SK-MEL-5 (cell line): ENCODE data around the gene SHANK3. TPM values are rescaled to one million over a fixed set of nuclear protein-coding genes. Genes with fewer than 3 reads are reported as not detected.

Experiments
- DNase-seq: peaks from one replicate; pipeline ENCODE4 v3.0.0-alpha.2; 2016; ENCODE audit warnings: low read depth, low spot score
- in situ Hi-C: cut with HindIII; loops from 2 replicates; pipeline ENCODE4 v1.10.0; 2016; ENCODE audit warnings: low sequenced_read_pairs, high pct_unique_total_duplicates, low pct_unique_long_range_greater_than_20kb
- total RNA-seq: library from RNA; depleted of rRNA; stranded (reverse); fragments of >200 nt; shearing (Covaris generic); gene quantifications from 2 replicates; pipeline ENCODE4 v1.2.3, GENCODE V29; 2014

SHANK3 gene
- total RNA-seq, 1 experiment from 2014 or later = 2.1 TPM

DNA sequence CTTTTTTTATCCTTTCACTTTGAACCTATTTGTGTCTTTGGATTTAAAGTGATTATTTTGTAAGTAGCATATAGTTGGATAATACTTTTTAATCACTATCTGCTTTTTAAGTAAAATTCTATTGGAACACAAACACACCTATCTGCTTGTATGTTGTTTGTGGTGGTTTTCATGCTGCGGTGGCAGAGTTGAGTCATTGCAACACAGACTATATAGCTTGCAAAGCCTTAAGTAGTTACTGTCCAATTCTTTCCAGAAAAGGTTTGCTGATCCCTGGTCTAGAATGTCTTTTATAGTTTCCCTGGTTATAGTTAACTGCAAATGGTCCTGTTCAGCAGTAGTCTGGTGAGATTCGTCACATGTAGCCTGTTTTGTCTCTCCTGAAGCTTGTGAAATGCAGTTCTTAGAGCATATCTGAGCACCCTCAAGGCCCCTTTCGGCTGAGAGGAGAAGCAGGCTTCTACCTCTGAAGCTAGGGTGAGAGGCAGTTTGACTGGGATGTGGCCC lies 21.5 kb downstream of the SHANK3 start:
- DNase-seq = no peak
- in situ Hi-C loops = no loop called here

DNA sequence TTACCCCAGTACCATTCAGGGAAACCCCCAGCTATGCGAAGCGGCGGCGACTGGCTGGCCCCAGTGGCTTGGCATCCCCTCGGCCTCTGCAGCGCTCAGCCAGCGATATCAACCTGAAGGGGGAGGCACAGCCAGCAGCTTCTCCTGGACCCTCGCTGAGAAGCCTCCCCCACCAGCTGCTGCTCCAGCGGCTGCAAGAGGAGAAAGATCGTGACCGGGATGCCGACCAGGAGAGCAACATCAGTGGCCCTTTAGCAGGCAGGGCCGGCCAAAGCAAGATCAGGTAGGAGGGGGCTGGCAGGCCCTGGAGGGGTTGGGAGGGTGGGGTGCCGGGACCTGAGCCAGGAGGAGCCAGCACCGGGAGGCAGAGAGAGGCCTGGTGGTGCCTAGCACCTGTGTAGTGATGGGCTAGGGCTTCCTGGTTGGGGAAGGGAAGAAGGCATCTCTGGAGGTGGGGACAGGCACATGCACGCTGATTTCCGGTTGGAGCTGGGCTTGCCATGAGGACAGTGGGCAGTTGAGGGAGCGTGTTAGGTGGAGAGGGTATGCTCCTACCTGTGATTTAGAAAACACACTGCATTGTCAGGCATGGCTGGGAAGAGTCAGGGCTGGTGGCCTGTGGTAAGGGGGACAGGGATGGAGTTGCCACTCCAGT lies 22.3 kb downstream of the SHANK3 start:
- DNase-seq = no peak
- in situ Hi-C loops = no loop called here

DNA sequence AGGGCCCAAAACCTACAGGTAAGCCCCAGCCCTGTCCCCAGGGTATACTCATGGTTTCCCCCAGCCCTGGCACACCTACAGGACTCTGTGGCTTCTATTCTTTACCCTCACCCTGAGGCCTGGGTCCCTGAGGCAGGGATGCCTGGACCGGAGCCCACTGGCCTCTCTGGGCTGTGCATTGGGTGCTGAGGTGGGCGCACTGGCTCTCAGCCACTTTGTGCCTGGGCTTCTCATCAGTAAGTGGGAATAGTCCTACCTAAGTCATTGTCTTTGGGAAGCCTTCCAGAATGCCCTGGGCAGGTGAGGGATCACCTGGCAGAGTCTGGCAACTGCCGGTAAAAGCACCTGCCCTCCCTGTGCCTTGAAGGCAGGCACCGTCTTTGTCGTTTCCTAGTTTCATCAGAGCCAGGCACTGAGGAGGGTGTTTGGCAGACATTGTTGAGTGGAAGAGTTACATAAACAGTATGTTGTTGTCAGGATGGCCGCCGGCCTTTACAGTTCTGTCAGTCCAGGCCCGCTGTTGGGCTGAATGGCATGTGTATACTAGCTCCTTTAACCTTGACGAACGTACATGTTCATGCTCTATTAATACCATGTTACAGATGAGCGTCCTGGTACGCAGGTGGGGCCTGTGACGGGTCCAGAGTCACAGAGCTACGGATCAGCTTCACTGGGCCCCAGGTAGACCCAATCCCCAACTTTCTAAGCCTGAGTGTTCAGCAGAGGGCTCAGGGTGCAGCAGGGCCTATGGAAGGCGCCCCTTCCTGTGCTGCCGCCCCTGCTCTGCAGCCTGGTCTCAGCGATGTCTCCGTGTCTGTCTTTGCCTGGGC lies 23.0 kb downstream of the SHANK3 start:
- in situ Hi-C loops = no loop called here
- no peak for DNase-seq

DNA sequence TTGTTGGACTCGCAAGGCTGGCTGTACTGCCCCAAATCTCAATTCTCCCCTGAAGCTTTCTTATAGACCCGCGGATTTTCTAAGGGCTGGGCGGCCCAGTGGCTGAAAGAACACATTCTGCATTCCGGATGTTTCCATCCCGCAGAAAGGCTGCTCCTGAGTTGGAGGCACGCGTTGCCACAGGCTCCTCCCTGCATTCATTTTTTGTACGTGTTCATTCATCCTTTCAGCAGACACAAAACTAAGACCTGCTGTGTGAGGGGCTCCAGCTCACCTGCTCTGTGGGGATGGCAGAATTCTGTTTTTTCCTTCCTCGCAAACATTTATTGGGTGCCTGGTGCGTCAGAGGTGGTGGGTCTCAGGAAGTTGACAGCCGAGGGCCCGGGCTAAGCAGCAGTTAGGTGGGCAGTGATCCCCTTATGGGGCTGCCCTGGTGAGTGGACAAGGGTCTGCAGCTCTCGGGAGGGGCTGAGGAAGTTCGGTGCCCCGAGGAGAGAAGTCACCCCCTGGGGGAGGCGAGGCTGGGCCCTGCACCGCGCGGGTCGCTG lies 23.7 kb downstream of the SHANK3 start:
- DNase-seq = no peak
- in situ Hi-C loops = no loop called here

DNA sequence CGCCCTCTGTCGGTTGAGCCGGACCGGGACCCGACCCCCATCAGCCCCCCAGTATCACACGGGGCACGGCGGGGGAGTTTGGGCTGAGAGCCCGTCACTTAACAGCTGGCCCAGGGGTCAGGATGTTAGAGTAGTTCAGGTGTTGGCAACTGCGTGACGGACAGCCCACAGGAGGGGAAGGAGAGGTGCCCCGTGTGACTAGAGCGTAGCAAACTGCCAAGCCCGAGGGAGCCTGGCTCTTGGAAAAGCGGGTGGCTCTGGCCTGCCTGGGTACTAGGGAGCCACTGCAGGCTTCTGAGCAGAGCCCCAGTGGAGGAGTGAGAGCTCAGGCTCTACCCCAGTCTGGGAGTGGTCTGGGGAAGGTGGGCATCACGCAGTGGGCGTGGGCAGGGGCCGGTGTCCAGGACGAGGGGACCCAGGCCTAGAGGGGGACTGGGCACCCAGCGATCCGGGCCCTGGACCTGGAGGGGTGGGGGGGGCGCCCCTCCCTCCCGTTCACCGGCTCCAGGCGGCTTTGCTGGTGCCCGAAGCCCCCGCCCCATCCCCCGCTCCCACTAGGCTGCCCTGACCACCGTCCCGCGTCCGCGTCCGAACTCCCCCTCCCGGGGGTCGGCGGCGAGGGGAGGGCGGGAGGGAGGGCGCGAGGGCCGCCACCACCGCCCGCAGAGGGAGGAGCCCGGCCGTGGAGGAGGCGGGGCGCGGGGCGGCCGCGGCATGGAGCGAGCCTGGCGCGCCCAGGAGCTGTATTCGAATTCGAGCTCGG lies 24.4 kb downstream of the SHANK3 start:
- in situ Hi-C loops = no loop called here
- DNase-seq = peak; percentile 25

DNA sequence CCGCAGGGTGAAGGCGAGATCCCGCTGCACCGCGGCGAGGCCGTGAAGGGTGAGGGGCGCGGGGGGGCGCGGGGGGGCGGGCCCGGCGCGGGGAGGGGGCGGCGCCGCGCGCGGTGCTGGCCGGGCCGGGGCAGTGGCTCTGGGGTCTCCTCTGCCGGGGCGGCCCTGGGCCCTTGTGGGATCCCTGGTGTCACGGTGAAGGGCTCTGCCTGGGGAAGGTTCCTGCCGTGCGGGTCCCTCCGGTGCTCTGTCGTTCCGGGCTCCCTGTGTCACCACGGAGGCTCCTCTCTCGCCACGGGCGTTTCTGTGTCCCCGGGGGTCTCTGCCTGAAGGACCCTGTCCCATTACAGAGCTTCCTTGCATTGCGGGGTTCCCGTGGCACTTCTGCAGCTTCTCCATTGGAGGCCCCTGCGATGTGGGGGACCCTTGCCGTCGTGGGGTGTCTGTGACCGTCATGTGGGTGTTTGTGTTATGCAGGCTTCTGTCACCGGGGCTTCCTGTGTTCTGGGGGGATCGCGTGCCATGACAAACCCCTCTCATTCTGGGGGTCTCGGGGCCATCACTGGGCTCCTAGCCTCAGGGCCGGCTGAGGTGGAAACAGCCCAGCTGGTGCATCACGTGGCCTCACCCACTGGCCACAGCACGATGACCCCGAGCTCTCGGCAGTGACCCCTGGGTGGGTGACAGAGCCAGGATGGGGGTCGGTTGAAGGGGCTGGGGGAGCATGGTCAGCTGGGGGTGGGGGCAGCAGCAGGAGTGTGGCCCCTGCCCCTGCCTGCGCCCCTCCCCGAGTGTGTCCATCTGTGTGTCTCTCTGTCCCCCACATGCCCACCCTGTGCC lies 25.3 kb downstream of the SHANK3 start:
- in situ Hi-C loops = no loop called here
- DNase-seq = no peak

DNA sequence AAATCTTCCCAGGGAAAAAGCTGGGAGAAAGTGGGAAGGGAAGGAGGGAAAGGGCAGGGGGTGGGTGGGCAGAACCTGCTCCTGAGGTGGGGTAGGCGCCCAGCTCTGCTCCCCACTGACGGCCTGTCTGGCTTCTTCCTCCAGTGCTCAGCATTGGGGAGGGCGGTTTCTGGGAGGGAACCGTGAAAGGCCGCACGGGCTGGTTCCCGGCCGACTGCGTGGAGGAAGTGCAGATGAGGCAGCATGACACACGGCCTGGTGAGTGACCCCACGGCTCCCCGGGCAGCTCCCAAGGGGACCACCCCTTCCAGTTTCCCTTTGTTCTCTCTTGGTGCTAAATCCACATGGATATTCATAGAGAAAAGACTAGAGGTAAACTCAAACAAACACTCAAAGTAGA lies 25.9 kb downstream of the SHANK3 start:
- in situ Hi-C loops = no loop called here
- no peak for DNase-seq

DNA sequence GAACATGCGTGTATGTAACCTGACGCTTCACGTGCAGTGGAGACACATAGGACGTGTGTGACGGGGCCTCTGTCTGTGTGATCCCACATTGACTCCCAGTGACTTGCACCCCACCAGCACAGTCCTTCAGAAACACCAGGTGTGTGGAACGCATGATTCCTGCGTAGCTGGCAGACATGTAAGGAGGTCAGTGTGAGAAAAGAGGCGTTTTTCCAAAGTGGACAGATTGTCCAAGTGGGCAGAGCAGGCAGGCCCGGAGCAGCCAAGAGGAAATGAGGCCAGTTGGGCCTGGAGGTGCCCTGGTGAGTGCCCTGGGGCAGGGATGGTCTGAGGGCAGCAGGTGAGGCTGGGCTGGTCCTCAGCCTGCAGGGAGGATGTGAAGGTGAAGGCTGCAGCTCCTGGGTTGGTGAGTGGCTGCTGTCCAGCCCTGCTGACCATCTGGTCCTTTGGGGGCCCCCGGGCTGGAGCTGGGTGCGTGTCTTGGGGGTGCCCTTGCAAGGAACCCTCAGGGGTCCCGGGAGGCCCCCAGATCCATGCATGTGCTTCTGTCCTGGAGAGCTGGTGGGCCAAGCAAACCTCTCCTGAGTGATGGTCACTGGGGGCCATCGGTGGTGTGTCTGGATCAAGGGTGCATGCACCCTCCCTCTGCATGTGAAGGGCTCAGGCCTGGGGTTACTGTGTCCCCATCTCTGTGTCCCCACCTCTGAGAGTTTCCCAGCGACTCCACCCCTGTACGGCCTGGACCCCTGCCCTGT lies 26.6 kb downstream of the SHANK3 start:
- no peak for DNase-seq
- in situ Hi-C loops = no loop called here

DNA sequence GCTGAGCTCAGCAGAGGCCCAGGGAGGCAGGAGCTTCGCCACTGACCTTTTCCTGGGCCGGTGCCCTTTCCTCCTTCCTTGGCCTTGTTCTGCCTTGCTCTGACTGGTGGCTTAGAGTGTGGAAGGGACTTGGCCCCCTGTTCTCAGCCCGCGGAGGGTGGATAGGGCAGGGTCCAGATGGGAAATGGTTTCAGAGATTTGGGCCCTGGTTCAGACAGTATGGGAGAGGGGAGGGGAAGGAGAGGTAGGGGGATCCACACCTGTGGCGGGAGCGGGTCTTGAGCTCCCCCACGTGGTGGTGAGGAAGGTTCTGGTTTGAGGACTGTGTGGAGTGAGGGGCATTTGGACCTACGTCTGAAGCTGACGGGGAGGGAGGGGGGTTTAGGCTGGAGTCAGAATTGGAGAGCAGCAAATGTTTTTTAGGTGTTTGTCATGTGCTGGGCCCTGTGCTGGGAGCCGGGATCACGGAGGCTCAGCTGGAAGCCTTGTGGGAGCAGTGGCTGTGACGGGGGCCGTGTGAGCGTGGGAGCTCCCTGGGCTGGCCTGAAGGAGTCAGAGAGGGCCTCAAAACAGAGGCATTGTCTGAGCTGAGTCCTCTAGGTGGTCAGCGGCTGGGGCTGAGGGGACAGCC lies 27.2 kb downstream of the SHANK3 start:
- in situ Hi-C loops = no loop called here
- DNase-seq = peak; percentile 22

DNA sequence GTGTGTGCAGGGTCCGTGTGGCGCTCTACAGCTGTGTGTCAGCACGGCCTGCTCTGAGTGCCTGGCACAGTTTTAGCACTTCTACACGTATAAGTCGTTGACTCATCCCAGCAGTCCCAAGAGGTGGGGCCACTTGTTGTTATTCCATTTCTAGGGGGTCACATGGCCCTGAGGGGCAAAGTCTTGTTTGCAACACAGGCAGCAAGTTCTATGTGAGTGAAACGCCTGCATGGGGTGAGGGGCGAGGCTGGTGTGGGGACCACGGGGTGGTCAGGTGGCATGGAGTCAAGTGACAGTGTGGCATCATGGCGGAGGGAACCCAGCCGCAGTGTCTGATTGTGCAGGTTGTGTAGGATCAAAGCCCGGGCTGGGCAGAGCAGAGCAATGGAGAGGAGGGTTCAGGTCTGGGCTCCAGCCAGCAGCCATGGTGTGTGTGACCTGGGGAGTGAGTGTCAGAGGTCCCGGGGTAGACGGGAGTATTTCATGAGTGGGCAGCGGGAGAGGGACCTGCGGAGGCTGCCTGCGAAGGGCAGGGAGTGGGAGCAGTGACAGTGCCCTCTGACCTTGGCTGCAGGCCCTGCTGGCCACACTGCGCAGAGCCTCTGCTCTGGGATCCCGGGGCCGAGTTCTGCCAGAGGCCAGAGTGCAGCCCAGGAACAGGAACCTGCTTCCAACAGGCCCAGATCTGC lies 27.9 kb downstream of the SHANK3 start:
- in situ Hi-C loops = no loop called here

DNA sequence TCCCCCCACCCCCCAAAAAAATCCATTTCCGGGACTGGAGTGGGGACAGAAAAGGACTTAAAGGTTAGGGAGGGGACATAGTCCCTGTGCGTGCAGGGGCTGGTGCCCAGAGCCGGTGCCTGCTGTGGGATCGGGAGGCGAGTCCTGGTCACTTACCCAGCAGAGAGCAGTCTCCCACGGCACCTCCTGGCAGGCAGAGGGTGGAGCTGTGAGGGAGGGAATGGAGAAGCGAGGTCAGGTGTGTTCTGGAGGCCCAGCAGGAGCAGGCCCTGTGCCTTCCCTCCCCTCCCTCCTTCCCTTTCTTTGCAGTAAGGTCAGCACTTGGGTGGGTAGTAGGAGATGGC lies 28.4 kb downstream of the SHANK3 start:
- in situ Hi-C loops = no loop called here
- DNase-seq = no peak

More for the DNA sequence above, 27.9 kb downstream of the SHANK3 start:
- no peak for DNase-seq

DNA sequence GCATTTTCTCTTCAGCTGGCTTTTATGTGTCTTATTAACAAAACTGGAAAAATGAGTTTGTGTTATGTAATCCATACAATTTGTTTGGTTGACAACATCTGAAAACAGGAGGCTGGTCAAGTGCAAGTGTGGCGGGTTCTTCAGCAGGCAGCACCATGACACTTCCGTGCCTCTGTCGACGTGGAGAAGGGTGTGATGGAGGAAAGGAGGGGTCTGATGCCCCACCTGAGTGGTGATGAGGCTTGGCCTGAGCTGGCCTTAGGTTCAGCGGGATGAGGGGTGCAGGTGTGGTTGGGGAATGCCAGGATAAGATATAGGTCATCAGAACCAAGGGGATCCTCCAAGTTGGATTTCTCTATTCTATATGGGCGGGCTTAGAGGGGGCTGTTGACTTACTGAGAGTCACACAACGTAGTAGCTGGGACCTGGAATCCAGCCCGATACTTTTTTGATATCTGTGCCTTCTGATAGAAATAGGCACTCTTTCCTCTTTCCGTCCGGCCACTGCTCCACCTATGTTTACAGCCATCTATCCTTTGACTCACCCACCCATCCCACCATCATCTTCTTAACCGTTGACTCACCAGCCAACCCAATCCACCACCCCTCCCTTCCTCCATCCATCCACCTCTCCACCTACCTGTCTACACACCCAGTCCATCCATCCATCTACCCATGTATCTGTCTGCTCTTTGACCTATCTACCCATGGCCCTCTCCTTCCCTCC lies 29.0 kb downstream of the SHANK3 start:
- DNase-seq = no peak
- in situ Hi-C loops = no loop called here

DNA sequence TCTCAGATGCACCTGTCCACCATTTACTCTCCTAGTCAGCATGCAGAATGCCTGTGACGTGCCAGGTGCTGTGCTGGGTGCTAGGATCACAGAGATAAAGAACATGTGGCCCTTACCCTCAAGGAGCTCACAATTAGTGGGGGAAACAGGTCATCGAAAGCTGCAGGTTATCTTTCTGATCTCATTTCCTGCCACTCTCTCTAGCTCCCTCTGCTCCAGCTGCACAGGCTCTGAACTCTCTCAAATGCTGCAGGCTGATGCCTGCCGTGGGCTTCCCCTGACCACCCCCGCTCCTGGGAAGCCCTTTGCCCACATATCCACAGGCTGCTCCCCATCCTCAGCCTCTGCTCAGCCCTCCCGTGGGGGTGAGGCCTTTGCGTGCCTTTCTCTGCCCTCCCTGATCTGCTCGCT lies 29.6 kb downstream of the SHANK3 start:
- DNase-seq = no peak
- in situ Hi-C loops = no loop called here

DNA sequence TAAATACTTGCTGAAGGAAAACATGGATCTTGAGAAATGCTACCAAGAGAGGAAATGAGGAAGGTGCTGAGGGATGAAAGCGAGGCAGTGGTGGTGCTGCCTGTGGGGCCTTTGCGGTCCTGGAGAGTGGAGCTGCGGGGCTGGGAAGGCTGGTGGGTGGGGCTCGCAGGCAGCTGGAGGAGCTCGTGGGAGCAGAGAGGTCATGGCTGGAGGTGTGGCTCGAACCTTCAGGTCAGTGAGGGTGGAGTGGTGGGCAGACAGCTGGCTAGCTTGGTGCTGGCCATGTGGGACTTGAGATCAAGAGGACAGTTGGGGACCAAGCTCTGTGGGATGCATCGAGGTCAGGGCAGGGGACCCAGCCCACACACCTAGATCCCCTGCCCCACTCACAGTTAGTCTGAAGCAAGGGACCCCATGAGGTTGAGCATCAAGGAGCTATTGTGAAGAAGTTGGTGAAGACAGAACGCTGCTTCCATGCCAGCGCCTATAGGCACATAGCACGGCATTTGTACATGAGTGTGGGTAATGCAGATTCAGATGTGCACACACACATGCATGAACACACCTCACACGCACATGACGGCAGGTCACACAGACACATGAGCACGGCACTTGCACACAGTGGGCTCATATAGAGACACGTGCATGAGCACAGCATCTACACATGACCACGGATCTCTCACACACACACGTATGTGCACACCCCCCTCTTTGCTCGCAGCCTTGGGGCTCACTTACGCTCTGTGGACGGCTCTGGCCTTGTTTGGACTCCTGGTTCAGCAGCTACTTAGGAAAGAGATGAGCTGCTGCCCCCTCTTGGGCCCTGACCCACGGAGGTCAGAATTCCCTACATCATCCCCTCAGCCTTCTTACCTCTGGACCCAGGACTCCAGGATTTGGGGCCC lies 30.4 kb downstream of the SHANK3 start:
- in situ Hi-C loops = no loop called here
- DNase-seq = no peak
